SW480 (cell line): ENCODE results near the gene TCN1.
"Not testable (repeated sequence)": the region's sequence is repeated elsewhere in the genome, so short reads cannot be mapped to it uniquely, and the experiment has no call there.

Experiments used
- DNase-seq: peaks from one replicate; pipeline ENCODE4 v3.0.0-alpha.2; 2016; ENCODE audit warnings: low spot score

Gene TCN1

DNA sequence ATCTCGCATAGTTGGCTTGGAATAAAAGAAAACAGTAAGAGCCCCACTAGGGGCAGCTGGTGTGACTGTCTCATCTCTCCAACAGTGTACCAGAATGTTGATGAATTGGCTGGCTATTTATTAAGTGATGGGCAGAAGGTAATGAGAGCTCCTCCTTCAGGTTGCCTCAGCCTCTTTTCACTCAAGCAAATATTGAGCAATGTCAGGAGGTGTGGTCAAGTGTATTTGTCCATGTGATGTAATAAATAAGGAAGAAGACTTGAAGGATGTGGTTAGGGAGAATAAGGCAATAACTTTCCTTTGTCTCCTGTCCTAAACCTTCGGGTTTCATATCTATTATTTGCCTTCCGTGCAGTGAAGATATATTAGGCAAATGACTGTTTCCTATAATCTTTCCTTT, at the start of gene TCN1:
TSS of gene TCN1 (minus strand) at position 91 of the 400 bp plus-strand sequence. CDS start at position 74, 17 bp downstream.
- no peak for DNase-seq

- DNase-seq: not testable (repeated sequence)
These were observed 37.3 kb upstream of the TCN1 start for GRCh38 chr11:59903569-59903968.

- DNase-seq: peak; percentile 54
These were observed 35.0 kb upstream of the TCN1 start for GRCh38 chr11:59901306-59901705.

DNA sequence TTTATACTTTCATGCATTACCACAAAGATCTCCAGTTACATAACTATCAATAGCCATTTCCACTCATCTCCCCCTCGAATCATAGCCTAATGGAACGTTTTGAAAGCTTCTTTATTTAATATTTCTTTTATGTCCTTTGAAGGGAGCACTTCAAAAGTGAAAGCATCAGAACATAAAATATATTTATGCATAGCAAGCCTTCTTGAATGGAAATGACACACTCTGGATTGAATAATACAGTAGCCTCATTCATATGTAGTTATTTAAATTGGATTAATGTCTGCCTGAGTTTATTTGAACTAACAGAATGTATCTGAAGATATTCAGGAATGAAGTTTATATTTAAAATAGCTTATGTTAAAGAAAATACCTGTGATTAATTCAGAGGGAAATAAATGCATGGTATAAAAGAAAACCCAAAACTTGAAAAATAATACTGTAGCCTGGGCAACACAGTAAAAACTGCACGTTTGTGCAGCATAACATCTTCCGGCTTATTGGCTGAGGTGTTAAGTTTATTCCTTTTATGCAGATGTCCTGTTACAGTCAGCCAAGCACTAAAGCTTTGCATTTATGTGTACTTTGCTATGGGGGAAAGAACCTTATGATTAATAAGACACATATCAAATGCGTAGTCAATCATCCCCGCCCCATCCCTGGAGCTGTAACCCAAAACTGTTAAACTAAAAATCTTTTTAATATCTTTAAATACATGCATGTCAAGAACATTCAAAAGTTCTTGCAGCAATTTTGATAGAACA, 34.3 kb upstream of the TCN1 start:
- DNase-seq: no peak

DNA sequence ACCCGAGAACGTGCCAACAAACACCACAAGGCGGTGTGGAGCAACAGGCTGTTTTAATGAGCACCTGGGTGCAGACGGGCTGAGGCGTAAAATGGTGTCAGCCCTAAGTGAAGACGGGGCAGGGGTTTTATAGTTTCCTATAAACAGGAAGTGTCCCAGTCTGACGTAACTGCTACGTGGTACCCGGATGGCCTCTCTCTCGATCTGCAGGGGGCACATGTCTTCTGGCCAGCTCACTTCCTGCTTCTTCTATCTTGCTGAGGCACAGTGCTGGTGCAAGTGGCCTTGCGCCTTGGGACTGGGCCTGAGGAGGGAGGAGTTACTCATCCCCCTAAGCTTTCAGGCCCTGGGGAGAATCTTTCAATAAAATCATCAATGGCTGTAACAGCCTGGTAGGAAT, 33.2 kb upstream of the TCN1 start:
- no peak for DNase-seq

DNA sequence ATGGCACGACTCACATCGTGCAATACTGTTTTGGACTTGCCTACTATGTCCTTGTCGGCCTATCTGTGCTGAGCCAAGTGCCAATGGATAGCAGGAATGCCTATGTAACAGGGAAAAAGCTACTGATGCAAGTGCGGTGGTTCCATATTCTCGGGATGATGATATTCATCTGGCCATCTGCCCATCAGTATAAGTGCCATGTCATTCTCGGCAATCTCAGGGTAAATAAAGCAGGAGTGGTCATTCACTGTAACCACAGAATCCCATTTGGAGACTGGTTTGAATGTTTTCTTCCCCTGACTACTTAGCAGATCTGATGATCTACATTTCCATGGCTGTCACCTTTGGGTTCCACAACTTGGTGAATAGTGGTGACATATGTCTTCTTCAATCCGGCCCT, 32.4 kb upstream of the TCN1 start:
- peak; percentile 6 for DNase-seq

GRCh38 chr11:59898046-59898445, 31.8 kb upstream of the TCN1 start:
- DNase-seq: no peak

DNA sequence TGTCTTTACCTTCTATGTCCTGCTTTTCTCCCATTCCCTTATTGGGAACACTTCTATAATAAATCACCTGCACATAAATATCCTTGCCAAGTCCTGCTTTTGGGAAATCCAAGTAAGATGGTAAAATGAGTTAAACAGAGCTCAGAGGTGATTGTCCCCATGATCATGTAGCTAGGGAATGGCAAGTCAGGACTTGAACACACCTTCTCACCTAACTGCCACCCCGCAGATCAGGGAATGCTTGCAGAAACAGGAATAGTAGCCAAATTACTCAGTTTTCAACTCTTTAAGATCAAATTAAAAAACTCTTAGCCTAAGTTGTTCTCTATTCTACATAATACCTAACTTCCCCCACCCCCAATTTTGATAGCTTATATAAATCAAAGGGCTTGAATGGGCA, 28.3 kb upstream of the TCN1 start:
- DNase-seq: no peak

GRCh38 chr11:59891781-59892181, 25.5 kb upstream of the TCN1 start:
- DNase-seq: no peak

DNA sequence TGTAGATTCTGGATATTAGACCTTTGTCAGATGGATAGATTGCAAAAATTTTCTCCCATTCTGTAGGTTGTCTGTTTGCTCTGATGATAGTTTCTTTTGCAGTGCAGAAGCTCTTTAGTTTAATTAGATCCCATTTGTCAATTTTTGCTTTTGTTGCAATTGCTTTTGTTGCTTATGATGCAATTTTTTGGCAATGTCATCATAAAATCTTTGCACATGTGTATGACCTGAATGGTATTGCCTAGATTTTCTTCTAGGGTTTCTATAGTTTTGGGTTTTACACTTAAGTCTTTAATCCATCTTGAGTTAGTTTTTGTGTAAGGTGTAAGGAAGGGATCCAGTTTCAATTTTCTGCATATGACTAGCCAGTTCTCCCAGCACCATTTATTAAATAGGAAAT, 20.9 kb upstream of the TCN1 start:
- not testable (repeated sequence) for DNase-seq

GRCh38 chr11:59883597-59883996, 17.3 kb upstream of the TCN1 start:
- no peak for DNase-seq

DNA sequence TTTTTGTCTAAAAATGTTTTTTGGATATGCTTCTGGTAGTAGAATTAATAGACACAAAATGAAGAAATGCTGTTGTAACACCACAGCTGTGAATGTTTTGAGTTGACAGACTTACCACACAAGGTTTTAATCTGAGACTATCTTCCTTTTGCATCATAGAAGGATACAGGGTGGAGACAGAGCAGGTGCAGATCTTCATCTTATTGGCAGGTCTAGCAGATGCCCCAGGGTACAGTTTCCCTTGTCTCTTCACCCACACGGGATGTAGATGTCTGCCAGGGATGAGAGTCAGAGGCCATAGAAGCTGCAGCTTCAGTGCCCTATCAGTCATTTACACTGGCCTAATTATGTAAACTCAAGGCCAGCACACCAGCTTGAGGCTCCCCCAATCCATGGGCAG, 13.3 kb upstream of the TCN1 start:
- no peak for DNase-seq

GRCh38 chr11:59878575-59878974, 12.3 kb upstream of the TCN1 start, which contains the start of gene OOSP3:
TSS of gene OOSP3 (plus strand) at chr11:59878782. CDS start at chr11:59878809, 27 bp downstream.
- DNase-seq: no peak

DNA sequence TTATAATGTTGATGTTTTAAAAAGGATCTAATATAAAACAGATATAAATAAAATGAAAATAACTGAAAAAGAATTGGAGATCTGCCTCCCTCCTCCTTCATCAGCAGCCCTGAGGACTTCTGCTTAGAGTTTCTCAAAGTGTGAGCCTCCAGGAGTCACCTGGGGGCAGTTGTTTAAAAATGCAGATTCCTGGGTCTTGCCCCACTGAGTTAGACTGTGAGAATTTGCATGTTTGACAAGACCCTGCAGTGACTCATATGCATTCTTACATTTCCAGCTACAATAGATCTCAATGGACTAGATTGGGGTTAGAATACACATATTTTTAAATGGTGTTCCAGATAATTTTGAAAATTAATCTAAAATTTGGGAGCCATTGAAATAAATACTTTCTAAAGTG, 11.5 kb upstream of the TCN1 start:
- DNase-seq: no peak

DNA sequence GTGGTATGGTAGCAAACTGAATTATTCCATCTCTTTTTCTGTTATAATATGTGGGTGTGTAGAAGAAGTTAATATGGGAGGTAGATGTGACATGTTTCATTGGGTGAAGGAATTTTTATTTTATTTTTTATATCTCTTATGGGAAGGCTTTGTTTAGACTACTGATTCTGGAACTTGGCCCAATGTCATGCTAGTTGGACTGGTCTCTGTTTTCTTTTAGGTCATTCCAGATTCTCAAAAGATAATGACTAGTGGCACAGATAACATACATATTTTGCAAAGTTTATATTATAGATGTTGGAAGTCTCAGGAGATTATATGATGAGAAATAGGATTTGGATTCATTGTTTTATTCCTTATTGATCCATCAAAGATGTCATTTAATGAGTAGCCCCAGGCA, 11.0 kb upstream of the TCN1 start:
- DNase-seq: no peak

- DNase-seq: no peak
These were observed 9.7 kb upstream of the TCN1 start for GRCh38 chr11:59875856-59876519.

GRCh38 chr11:59872076-59872475, 5.8 kb upstream of the TCN1 start:
- no peak for DNase-seq

GRCh38 chr11:59867946-59868345, 1.7 kb upstream of the TCN1 start:
- DNase-seq: no peak

GRCh38 chr11:59866836-59867235, 549 bp upstream of the TCN1 start:
- DNase-seq: no peak

- no peak for DNase-seq
These were observed 1.3 kb downstream of the TCN1 start for GRCh38 chr11:59865031-59865430.

GRCh38 chr11:59862252-59862651, 4.0 kb downstream of the TCN1 start:
- no peak for DNase-seq

- no peak for DNase-seq
These were observed 6.6 kb downstream of the TCN1 start for GRCh38 chr11:59859673-59860072.
